ENCODE data around the gene DAB2IP. TPM values are rescaled to one million over a fixed set of nuclear protein-coding genes. Genes with fewer than 3 reads are reported as not detected.

Gene DAB2IP
- total and polyA plus RNA-seq, 2 of the 4 experiments (the other 2 are of a cell fraction), result 5.6 to 17.2 TPM

DNA sequence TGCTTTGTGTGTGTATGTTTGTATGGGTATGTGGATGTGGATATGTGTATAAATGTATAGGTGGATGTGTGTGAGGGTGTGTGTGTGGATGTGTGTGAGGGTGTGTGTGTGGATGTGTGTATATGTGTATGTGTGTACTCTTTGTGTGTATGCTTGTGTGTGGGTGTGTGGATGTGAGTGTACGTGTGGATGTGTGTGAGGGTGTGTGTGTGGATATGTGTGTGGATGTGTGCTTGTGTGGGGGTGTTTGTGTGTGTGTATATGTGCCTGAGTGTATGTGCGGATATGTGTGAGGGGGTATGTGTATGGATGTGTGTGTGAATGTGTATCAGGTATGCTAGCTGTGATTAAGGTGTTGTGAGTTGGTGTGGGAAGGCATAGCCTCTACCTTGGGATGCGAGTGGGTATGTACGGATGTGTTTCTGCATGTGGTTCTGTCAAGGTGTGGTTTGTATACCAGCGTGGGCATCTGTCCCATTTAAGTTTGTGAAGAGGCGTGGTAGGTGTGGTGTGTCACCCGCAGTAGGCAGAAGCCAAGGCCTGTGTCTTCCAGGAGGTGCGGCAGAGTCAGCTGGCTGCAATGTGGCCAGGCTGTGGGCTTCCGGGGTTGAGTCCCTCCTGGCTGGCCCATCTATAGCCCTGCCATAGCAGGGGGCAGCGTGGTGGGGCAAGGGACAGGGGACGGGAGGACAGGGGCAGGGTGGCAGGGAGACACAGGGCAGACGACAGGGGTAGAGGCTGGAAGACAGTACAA is 155.8 kb downstream of the DAB2IP start:
- H3K56ac ChIP-seq (ENCODE audit: extremely low read depth, insufficient read depth, low read length), result no peak overlapping the region
- H3K4ac ChIP-seq (ENCODE audit: low read depth, low read length), result no peak overlapping the region
- H3K18ac ChIP-seq (ENCODE audit: low read depth, low read length), result no peak overlapping the region
- in situ Hi-C loops (cut with MboI; ENCODE audit: low sequenced_read_pairs) (no loop called here), intact Hi-C loops (cut with micrococcal nuclease) (no loop called here), dilution Hi-C loops (cut with HindIII; ENCODE audit: low sequenced_read_pairs, unreplicated experiment) (no loop called here)
- H3K23ac ChIP-seq (ENCODE audit: low read depth, low read length), result no peak overlapping the region
- no peak overlapping the region for H4K5ac ChIP-seq (ENCODE audit: low read depth, low read length)
- H3K9me1 ChIP-seq (ENCODE audit: insufficient read depth, low read length), result no peaks in the 10 kb centered on the region
- ATAC-seq (ENCODE audit: low read depth) (no peak), DNase-seq (no peak)
- H2AK9ac ChIP-seq (replicated peaks; ENCODE audit: low read depth, low read length, poor library complexity), result no peak overlapping the region
- no peaks in the 10 kb centered on the region for H4K20me1 ChIP-seq (ENCODE audit: insufficient read depth, low read length)
- H2BK15ac ChIP-seq (ENCODE audit: low read depth, low read length), result no peak overlapping the region
- no peak overlapping the region for H2BK120ac ChIP-seq (ENCODE audit: low read depth, low read length)
- no peak overlapping the region for H3K4me2 ChIP-seq (ENCODE audit: low read depth, low read length)
- POLR2A ChIA-PET (ENCODE audit: unreplicated experiment), result no interaction called here
- H3K27me3 ChIP-seq (ENCODE audit: control insufficient read depth, insufficient read depth, low read length), result peaks cover 13% of the 10 kb centered on the region
- no TSS peak for BruUV-seq (replicated peaks)
- peaks cover 2% of the 10 kb centered on the region; the same call in 1 of the 2 replicates for H3K9me3 ChIP-seq (ENCODE audit: control insufficient read depth, insufficient read depth, low read length)
- H3K36me3 ChIP-seq (ENCODE audit: control insufficient read depth, insufficient read depth, low read length), result no peaks in the 10 kb centered on the region
- H2AK5ac ChIP-seq (ENCODE audit: low read depth, low read length), result no peak overlapping the region; the same call in 1 of the 2 replicates
- H3K4me3 ChIP-seq (ENCODE audit: insufficient read depth, low read depth, low read length), result no peak overlapping the region
- H3K4me1 ChIP-seq (ENCODE audit: control insufficient read depth, insufficient read depth, low read length), result no peaks in the 10 kb centered on the region
- TF ChIP-seq RFX5 (IDR thresholded peaks at IDR 0.05; ENCODE audit: low read depth, low read length) (no peak), RAD21 (IDR thresholded peaks at IDR 0.05; ENCODE audit: low read length) (no peak), MAZ (IDR thresholded peaks at IDR 0.05; ENCODE audit: borderline replicate concordance, low read depth, low read length) (no peak), POLR2A (IDR thresholded peaks at IDR 0.05; ENCODE audit: low read depth, low read length) (no peak), CEBPB (IDR thresholded peaks at IDR 0.05; ENCODE audit: low read depth, low read length) (no peak)
- TF ChIP-seq, protein P1, sequence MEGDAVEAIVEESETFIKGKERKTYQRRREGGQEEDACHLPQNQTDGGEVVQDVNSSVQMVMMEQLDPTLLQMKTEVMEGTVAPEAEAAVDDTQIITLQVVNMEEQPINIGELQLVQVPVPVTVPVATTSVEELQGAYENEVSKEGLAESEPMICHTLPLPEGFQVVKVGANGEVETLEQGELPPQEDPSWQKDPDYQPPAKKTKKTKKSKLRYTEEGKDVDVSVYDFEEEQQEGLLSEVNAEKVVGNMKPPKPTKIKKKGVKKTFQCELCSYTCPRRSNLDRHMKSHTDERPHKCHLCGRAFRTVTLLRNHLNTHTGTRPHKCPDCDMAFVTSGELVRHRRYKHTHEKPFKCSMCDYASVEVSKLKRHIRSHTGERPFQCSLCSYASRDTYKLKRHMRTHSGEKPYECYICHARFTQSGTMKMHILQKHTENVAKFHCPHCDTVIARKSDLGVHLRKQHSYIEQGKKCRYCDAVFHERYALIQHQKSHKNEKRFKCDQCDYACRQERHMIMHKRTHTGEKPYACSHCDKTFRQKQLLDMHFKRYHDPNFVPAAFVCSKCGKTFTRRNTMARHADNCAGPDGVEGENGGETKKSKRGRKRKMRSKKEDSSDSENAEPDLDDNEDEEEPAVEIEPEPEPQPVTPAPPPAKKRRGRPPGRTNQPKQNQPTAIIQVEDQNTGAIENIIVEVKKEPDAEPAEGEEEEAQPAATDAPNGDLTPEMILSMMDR (conservative IDR thresholded peaks at IDR 0.05; ENCODE audit: low read depth, low read length), result no peak
- TF ChIP-seq, protein P2, sequence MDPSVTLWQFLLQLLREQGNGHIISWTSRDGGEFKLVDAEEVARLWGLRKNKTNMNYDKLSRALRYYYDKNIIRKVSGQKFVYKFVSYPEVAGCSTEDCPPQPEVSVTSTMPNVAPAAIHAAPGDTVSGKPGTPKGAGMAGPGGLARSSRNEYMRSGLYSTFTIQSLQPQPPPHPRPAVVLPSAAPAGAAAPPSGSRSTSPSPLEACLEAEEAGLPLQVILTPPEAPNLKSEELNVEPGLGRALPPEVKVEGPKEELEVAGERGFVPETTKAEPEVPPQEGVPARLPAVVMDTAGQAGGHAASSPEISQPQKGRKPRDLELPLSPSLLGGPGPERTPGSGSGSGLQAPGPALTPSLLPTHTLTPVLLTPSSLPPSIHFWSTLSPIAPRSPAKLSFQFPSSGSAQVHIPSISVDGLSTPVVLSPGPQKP (IDR thresholded peaks at IDR 0.05; ENCODE audit: borderline replicate concordance, low read depth, low read length), result no peak
- H2BK20ac ChIP-seq (ENCODE audit: low read depth, low read length), result no peak overlapping the region
- no peaks in the 10 kb centered on the region for H3K79me1 ChIP-seq (ENCODE audit: low read depth in 1 of 2, low read length in 2 of 2)
- H4K8ac ChIP-seq (ENCODE audit: low read depth in 2 of 2, low read length in 2 of 2), result no peak overlapping the region
- H3K27ac ChIP-seq (ENCODE audit: insufficient read depth, low read length), result no peak overlapping the region
- WGBS, 2 experiments (ENCODE audit: extremely low coverage in 2 of 2, insufficient read length in 1 of 2), result 79% methylated on average over 4 of the region's 12 CpGs; no CpG with 5 or more reads in 1 of the 2 experiments
- CTCF ChIA-PET, result no interaction called here
- H3K9ac ChIP-seq (ENCODE audit: low read depth, low read length), result no peak overlapping the region
- H2BK5ac ChIP-seq (ENCODE audit: low read depth, low read length, poor library complexity, severe bottlenecking), result peak overlapping the region; percentile 87
- peak overlapping the region; percentile 23 for H2AFZ ChIP-seq (replicated peaks; ENCODE audit: low read length, poor library complexity)
- no peak overlapping the region for H3K14ac ChIP-seq (replicated peaks; ENCODE audit: low read depth, low read length)
- H4K91ac ChIP-seq (ENCODE audit: insufficient read depth, low read depth, low read length), result no peak overlapping the region
